ENCODE data around the gene ERO1B.

ERO1B gene

DNA sequence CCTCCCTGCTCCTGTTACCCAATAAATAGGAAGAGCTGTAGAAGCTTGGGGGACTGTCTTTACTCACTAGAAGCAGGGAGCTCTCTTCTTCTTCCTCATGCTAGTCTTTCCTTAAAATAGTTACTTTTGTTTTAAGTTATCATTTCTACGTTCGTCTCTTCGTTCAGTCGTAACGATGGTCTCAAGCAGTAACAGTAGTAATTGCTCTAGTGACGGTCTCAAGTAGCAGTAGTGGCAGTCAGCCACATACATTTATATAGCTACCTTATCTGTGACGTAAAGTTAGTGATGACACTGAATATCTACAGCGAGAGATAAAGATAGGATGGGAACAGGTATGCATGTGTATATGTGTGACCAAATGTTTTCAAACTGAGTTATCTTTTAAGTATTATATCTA, 15.4 kb upstream of the ERO1B start:
- Histone ChIP-seq H3K9me3 (ENCODE audit: control insufficient read depth in 1 of 2, low read length in 2 of 2) (no peaks in the 10 kb centered on the region), H3K36me3 (ENCODE audit: control insufficient read depth in 1 of 2, insufficient read depth in 2 of 2, low read length in 2 of 2) (no peaks in the 10 kb centered on the region), H3K4me3 (ENCODE audit: low read depth in 1 of 2, low read length in 2 of 2) (no peak overlapping the region), H3K27ac (ENCODE audit: low read length) (no peak overlapping the region), H3K27me3 (ENCODE audit: low read depth, low read length) (no peaks in the 10 kb centered on the region), H3K4me1 (ENCODE audit: control insufficient read depth in 1 of 2, insufficient read depth in 2 of 2, low read length in 2 of 2) (no peaks in the 10 kb centered on the region)

DNA sequence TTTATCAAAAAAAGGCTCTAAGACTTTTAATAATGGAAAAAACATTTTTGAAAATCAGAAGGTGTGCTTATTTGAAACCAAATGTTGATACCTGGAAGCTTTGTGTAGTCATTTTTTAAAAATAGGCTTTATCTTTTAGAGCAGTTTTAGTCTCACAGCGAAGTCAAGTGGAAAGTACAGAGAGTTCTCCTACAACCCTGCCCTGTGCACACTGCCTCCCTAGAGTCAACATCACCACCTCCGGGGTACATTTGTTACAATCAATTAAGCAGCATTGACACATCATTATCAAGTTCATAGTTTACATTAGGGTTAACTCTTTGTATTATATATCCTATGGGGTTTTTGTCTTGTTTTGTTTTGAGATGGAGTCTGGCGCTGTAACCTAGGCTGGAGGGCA, 10.7 kb upstream of the ERO1B start:
- Histone ChIP-seq H3K9me3 (ENCODE audit: control insufficient read depth in 1 of 2, low read length in 2 of 2) (no peaks in the 10 kb centered on the region), H3K4me3 (ENCODE audit: low read depth in 1 of 2, low read length in 2 of 2) (no peak overlapping the region), H3K27me3 (ENCODE audit: low read depth, low read length) (no peaks in the 10 kb centered on the region), H3K4me1 (ENCODE audit: control insufficient read depth in 1 of 2, insufficient read depth in 2 of 2, low read length in 2 of 2) (no peaks in the 10 kb centered on the region), H3K36me3 (ENCODE audit: control insufficient read depth in 1 of 2, insufficient read depth in 2 of 2, low read length in 2 of 2) (no peaks in the 10 kb centered on the region), H3K27ac (ENCODE audit: low read length) (no peak overlapping the region)

DNA sequence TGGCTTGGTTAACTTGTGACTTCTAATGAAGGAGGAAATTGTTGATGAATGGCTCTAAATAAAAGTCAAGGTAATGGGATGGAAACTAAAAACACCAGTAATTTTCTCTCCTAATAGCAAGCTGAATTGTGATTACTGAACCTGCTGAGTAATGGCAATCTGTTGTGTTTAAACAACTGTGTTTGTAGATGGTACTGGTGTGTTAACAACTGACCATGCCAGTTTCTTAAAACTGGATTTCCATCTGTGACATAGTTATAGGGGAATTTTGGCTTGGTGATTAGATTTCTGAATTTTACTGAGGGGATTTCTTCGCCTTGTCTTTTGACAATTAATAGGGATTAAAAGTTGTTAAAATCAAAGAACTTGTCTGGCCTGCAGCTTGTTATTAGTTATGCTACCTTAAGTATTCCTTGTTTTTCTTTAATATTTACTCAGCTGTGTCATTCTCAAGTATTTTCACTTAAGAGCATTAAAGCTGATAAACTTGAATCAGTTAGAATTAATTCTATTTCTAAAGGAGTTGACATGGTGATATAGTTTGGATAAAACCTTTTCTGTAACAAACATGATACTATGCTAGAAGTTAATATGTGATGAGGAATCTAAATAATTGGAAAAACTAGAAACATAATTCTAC, 7.9 kb upstream of the ERO1B start:
- no peaks in the 10 kb centered on the region for H3K27me3 ChIP-seq (ENCODE audit: low read depth, low read length)
- H3K4me1 ChIP-seq (ENCODE audit: control insufficient read depth in 1 of 2, insufficient read depth in 2 of 2, low read length in 2 of 2) = no peaks in the 10 kb centered on the region
- H3K4me3 ChIP-seq (ENCODE audit: low read depth in 1 of 2, low read length in 2 of 2) = no peak overlapping the region
- H3K36me3 ChIP-seq (ENCODE audit: control insufficient read depth in 1 of 2, insufficient read depth in 2 of 2, low read length in 2 of 2) = no peaks in the 10 kb centered on the region
- no peaks in the 10 kb centered on the region for H3K9me3 ChIP-seq (ENCODE audit: control insufficient read depth in 1 of 2, low read length in 2 of 2)
- H3K27ac ChIP-seq (ENCODE audit: low read length) = no peak overlapping the region

DNA sequence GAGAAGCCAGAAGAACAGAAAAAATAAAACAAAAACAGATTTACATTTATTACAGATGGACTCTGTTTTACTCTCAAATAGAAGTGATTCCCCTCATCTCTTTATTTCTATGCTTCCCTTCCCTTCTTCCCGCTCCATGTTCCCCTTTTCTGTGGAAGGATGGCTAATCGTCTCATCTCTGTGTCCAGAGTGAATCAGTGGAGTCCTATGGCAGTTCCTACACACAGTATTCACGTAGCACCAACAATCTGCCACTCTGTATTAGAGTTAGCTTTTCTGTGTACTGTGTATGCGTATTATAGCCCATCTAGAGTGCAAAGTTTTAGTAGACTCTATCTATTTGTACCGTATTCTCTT, 6.8 kb upstream of the ERO1B start:
- Histone ChIP-seq H3K4me1 (ENCODE audit: control insufficient read depth in 1 of 2, insufficient read depth in 2 of 2, low read length in 2 of 2) (no peaks in the 10 kb centered on the region), H3K9me3 (ENCODE audit: control insufficient read depth in 1 of 2, low read length in 2 of 2) (no peaks in the 10 kb centered on the region), H3K36me3 (ENCODE audit: control insufficient read depth in 1 of 2, insufficient read depth in 2 of 2, low read length in 2 of 2) (no peaks in the 10 kb centered on the region), H3K27ac (ENCODE audit: low read length) (no peak overlapping the region), H3K27me3 (ENCODE audit: low read depth, low read length) (no peaks in the 10 kb centered on the region), H3K4me3 (ENCODE audit: low read depth in 1 of 2, low read length in 2 of 2) (peak overlapping the region in 1 of 2 donors; percentile 44)

DNA sequence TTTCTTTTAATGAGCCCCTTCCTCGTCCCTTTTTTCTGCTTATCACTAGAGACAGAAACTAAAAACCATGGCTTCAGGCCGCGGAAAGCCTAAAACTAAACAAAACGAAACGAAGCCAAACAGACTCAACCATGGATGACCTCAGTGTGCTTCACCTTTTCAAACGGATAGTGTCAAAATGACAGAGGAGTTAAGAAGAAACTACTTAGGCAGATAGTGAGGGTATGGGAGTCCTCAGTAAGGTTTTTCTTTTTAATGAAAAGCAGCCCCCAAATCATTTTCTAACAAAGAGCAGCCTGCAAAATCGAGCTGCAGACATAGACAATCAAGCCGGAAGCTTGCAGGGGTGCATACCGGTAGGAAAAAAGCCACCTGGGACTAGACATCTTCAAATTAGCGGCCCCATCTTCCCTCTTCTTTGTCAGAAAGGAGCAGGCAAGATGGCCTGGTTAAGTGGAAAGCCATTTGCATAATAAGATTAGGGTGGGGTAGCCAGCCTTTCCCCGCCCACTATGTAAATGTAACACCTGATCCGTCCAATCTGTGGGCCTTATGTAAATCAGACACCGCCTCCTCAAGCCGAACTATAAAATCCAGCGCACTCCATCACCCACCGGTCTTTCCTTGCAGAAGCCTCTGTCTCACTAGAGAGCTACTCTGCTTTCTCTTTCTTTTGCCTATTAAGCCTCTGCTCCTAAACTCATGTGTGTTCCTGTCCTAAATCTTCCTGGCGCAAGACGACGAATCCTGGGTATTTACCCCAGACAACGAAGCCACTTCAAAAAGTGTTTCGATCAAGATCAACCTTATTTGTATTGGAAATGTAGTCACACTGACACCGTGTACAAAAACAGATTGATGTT, 6.2 kb upstream of the ERO1B start:
- H3K36me3 ChIP-seq (ENCODE audit: control insufficient read depth in 1 of 2, insufficient read depth in 2 of 2, low read length in 2 of 2) = no peaks in the 10 kb centered on the region
- no peaks in the 10 kb centered on the region for H3K9me3 ChIP-seq (ENCODE audit: control insufficient read depth in 1 of 2, low read length in 2 of 2)
- no peak overlapping the region for H3K27ac ChIP-seq (ENCODE audit: low read length)
- no peaks in the 10 kb centered on the region for H3K4me1 ChIP-seq (ENCODE audit: control insufficient read depth in 1 of 2, insufficient read depth in 2 of 2, low read length in 2 of 2)
- no peaks in the 10 kb centered on the region for H3K27me3 ChIP-seq (ENCODE audit: low read depth, low read length)
- H3K4me3 ChIP-seq (ENCODE audit: low read depth in 1 of 2, low read length in 2 of 2) = peak overlapping the region in 1 of 2 donors; percentile 44

DNA sequence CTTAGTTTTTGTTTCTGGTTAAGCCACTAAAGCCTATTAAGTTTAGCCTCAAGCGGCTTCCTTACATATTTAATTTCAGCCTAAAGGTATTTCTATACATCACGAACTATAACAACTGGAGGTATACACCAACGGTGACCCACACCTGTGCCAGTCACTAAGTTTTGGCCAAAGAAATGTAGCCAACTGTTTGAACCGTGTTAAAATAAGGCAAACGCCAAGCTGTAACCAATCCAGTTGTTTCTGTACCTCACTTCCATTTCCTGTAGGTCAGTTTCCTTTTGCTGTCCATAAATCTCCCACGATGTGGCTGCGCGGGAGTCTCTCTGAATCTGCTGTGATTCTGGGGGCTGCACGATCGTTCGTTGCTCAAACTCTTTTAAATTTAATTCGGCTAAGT, 5.6 kb upstream of the ERO1B start:
- Histone ChIP-seq H3K4me3 (ENCODE audit: low read depth in 1 of 2, low read length in 2 of 2) (peak overlapping the region in 1 of 2 donors; percentile 44), H3K4me1 (ENCODE audit: control insufficient read depth in 1 of 2, insufficient read depth in 2 of 2, low read length in 2 of 2) (peaks cover 0 to 6% of the 10 kb centered on the region in 2 donors), H3K27ac (ENCODE audit: low read length) (no peak overlapping the region)

DNA sequence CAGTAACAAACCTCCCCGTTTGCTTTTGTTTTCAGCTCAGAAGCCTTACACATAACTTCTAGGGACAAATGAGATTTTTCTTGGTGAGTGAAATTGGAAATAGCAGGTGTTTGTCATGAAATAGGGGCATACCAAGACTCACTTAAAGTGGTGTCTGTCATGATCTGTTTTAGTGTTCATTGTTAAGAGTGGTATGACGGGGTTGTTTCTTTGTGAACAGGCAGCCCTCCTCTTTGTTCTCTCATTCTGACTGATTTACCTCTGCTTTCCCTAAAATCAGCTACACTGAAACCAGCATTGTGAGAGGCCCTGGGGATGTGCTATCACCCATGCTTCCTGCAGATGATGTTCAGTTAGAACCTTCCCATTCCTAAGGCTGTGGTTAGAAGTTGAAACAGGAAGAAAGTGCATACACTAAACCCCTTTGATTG, 2.5 kb upstream of the ERO1B start:
- Histone ChIP-seq H3K4me3 (ENCODE audit: low read depth in 1 of 2, low read length in 2 of 2) (no peak overlapping the region), H3K27ac (ENCODE audit: low read length) (no peak overlapping the region), H3K4me1 (ENCODE audit: control insufficient read depth in 1 of 2, insufficient read depth in 2 of 2, low read length in 2 of 2) (peaks cover 6 to 8% of the 10 kb centered on the region in 2 donors)

More for the DNA sequence above, 5.6 kb upstream of the ERO1B start:
- Histone ChIP-seq H3K36me3 (ENCODE audit: control insufficient read depth in 1 of 2, insufficient read depth in 2 of 2, low read length in 2 of 2) (no peaks in the 10 kb centered on the region), H3K9me3 (ENCODE audit: control insufficient read depth in 1 of 2, low read length in 2 of 2) (no peaks in the 10 kb centered on the region), H3K27me3 (ENCODE audit: low read depth, low read length) (no peaks in the 10 kb centered on the region)

DNA sequence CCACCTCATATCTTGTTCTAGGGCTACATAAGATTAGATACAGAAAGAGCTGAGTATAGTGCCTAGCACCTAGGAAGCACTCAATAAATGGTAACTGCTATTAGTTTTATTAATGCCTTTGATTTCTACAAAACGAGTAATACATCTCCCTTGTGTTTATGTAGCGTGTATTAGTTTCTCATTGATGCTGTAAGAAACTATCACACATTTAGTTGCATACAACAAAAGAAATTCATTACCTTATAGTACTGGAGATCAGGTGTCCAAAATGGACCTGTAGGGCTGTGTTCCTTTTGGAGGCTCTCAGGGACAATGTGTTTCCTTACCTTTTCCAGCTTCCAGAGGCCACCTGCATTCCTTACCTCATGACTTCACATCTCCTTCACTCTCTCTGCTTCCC, 961 bp upstream of the ERO1B start:
- Histone ChIP-seq H3K4me1 (ENCODE audit: control insufficient read depth in 1 of 2, insufficient read depth in 2 of 2, low read length in 2 of 2) (peaks cover 6 to 8% of the 10 kb centered on the region in 2 donors), H3K27ac (ENCODE audit: low read length) (no peak overlapping the region), H3K9me3 (ENCODE audit: control insufficient read depth in 1 of 2, low read length in 2 of 2) (no peaks in the 10 kb centered on the region), H3K36me3 (ENCODE audit: control insufficient read depth in 1 of 2, insufficient read depth in 2 of 2, low read length in 2 of 2) (no peaks in the 10 kb centered on the region), H3K4me3 (ENCODE audit: low read depth in 1 of 2, low read length in 2 of 2) (peak overlapping the region; percentile 64 to 93), H3K27me3 (ENCODE audit: low read depth, low read length) (no peaks in the 10 kb centered on the region)

More for the DNA sequence above, 2.5 kb upstream of the ERO1B start:
- no peaks in the 10 kb centered on the region for H3K9me3 ChIP-seq (ENCODE audit: control insufficient read depth in 1 of 2, low read length in 2 of 2)
- H3K27me3 ChIP-seq (ENCODE audit: low read depth, low read length) = no peaks in the 10 kb centered on the region
- H3K36me3 ChIP-seq (ENCODE audit: control insufficient read depth in 1 of 2, insufficient read depth in 2 of 2, low read length in 2 of 2) = no peaks in the 10 kb centered on the region

DNA sequence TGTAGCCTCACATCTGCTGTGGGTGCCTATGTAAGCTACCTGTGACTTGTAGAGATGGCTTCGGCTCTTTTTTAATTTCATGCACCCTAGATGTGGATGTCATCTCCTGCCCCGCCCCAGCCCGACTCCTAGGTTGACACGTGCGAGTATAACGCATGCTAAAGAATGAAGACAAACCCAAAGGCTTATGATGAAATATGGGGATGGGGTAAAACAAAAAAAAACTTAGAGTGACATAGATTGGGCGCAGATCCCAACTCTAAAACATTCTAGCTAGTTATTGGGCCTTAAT, 613 bp upstream of the ERO1B start:
- Histone ChIP-seq H3K4me1 (ENCODE audit: control insufficient read depth in 1 of 2, insufficient read depth in 2 of 2, low read length in 2 of 2) (peaks cover 6 to 8% of the 10 kb centered on the region in 2 donors), H3K27ac (ENCODE audit: low read length) (no peak overlapping the region), H3K27me3 (ENCODE audit: low read depth, low read length) (no peaks in the 10 kb centered on the region), H3K4me3 (ENCODE audit: low read depth in 1 of 2, low read length in 2 of 2) (peak overlapping the region; percentile 64 to 93), H3K36me3 (ENCODE audit: control insufficient read depth in 1 of 2, insufficient read depth in 2 of 2, low read length in 2 of 2) (no peaks in the 10 kb centered on the region), H3K9me3 (ENCODE audit: control insufficient read depth in 1 of 2, low read length in 2 of 2) (no peaks in the 10 kb centered on the region)

DNA sequence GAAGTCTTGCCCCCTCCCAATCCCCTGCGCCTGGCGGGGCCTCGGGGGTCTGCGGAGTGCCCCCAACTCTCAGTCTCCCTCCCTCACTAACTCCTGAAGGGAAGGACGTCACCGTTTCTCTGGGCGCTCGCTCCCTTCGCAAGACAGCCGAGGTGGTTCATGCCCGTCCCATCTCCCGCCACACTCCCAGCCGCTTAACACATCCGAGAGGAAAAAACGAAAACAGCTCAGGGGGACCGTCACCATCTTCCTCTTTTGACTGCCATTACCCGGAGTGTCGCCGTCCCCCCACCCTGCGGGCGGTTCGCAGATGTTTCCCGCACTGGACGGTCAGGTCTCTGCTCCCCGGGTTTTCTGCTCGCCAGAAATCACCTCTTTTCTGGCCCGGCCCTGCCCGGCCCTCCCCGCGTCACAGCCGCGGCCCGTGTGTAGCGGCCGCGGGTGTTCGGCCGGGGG, 532 bp downstream of the ERO1B start:
- no peaks in the 10 kb centered on the region for H3K27me3 ChIP-seq (ENCODE audit: low read depth, low read length)
- H3K9me3 ChIP-seq (ENCODE audit: control insufficient read depth in 1 of 2, low read length in 2 of 2) = no peaks in the 10 kb centered on the region
- peaks cover 6 to 8% of the 10 kb centered on the region in 2 donors for H3K4me1 ChIP-seq (ENCODE audit: control insufficient read depth in 1 of 2, insufficient read depth in 2 of 2, low read length in 2 of 2)
- peak overlapping the region; percentile 80 to 93 for H3K4me3 ChIP-seq (ENCODE audit: low read depth in 1 of 2, low read length in 2 of 2)
- H3K36me3 ChIP-seq (ENCODE audit: control insufficient read depth in 1 of 2, insufficient read depth in 2 of 2, low read length in 2 of 2) = no peaks in the 10 kb centered on the region
- H3K27ac ChIP-seq (ENCODE audit: low read length) = peak overlapping the region; percentile 51

DNA sequence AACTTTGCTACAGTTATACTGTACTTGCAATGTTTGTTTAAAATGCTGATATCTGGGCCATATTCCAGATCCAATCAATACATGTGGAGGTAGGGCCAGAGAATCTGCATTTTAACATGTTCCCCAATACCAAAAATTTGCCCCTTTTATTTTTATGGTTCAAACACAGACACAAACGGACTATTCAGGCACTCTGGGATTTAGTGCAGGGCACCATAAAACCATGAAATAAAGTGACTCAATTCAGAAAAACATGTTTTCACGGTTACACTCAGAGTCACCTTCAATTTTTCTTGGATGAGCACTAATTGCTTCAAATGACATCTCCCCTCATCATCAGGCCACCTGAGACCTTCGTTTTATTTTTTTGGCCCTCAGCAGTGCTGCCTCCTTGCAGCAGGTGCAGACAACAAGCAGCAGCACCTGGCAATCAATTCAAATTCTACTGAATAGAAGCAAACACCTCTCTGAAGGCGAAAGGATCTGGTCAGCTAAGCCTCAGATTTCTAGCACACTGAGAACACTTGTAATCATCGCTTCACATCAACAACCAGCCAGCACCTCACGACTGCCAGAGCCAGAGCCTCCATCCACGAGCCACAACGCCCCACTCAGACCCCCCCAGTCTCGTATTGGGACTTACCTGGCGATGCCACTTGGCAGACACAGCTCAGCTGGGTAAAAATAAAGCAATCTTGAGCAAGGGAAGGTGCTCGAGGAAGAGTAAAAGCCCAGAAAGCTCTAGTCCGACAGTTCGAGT, 1.1 kb downstream of the ERO1B start:
- Histone ChIP-seq H3K27ac (ENCODE audit: low read length) (peak overlapping the region; percentile 51), H3K4me1 (ENCODE audit: control insufficient read depth in 1 of 2, insufficient read depth in 2 of 2, low read length in 2 of 2) (peaks cover 6 to 8% of the 10 kb centered on the region in 2 donors), H3K36me3 (ENCODE audit: control insufficient read depth in 1 of 2, insufficient read depth in 2 of 2, low read length in 2 of 2) (no peaks in the 10 kb centered on the region), H3K9me3 (ENCODE audit: control insufficient read depth in 1 of 2, low read length in 2 of 2) (no peaks in the 10 kb centered on the region), H3K27me3 (ENCODE audit: low read depth, low read length) (no peaks in the 10 kb centered on the region), H3K4me3 (ENCODE audit: low read depth in 1 of 2, low read length in 2 of 2) (peak overlapping the region; percentile 80 to 93)
